HG02973 (cell line): Measurements from ENCODE around the gene METTL21C.

ENCODE experiments used
- ATAC-seq: cut with Tn5 transposase; IDR thresholded peaks from one replicate; pipeline ENCODE4 v1.9.1; 2021; ENCODE audit warnings: moderate library complexity; ENCODE audit not compliant: unreplicated experiment

The METTL21C gene

DNA sequence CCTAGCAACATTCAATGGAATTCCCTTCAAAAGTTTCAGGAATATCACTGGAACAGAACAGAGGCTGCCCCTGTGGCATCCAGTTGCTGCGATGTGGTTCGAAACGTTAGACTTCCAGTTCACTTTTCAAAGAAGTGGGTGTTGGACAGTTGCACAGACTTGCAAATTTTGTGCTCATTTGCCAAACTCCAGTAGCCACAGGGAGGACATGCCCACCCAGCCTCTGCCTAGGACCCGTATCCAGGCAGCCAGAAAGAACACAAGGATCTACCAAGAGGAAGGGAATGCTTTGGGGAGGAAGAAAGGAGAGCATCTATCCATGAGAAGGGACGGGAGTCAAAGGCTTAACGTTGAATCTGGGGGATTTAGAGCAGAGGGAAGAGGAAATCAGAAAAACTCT lies at the start of gene METTL21C:
Gene METTL21C (minus strand): TSS at position 108 of the 400 bp plus-strand sequence. CDS start 546 bp downstream, outside the sequence.
- ATAC-seq = no peak

DNA sequence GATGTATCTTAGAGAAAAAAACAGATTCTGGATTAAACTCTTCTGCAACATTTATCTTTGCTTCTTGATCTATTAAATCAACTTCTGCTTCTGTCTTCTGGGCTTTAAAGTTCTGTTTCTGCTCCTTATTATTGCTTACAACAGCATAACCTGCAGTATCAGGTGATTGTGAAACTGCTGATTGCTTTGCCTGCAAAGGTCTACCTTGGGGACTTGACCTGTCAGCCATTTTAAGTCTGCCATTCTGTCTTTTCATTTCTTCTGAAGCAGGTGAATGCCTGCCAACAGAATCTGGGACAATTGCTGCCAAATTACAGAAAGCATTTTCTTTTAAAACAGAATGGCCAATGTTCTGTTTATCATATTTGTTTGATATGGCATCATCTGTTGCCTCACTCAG lies 47.7 kb upstream of the METTL21C start:
- no peak for ATAC-seq

DNA sequence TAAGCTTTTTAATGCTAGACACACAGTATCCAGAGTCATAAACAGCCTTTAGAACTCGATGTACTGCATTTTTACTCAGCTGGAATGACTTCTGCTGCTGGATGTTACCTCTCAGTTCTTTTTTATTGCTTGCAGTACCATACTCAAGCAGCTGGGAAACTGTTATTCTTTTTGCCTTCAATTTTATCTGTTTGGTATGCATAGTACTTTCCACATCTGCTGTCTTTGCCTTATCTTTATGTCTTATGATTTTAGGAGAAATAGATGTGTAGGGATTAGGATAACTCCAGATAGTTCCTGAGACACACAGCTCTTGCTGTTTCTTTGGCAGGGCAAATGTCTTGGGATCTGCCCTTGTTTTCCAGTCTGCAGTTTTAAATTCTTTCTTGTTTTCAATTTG lies 47.3 kb upstream of the METTL21C start:
- no peak for ATAC-seq

DNA sequence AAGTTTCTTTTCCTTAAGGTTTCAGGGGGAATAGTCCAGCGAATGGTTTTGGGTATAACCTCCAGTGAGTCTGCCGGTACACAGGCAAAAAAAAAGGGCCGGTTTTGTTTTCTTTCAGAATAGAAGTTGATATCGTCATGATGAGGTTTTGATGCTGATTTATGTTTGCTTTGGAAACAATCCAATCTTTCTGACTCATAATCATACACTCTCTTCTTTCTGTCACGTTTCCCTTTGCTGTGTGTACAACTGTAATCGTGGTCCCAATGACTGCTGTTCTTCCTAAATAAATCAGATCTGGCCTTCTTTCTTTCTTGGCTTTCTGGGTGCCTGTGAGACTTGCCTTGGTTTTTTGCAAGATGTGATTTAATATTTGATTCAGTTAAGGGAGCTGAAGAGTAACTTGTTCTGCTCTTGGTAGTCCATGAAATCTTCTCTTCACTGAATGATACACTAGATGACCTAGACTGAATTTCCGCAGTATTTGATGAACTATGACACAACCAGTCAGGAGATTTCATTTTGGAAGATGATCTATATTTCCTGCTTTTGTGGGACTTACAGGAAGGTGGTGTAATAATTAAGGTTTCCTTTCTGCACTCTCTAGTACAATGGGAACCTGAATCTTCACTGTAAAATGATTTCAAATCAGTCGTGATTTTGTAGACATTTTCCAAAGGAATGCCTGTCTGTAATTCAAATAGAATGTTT lies 34.9 kb upstream of the METTL21C start:
- ATAC-seq = no peak

DNA sequence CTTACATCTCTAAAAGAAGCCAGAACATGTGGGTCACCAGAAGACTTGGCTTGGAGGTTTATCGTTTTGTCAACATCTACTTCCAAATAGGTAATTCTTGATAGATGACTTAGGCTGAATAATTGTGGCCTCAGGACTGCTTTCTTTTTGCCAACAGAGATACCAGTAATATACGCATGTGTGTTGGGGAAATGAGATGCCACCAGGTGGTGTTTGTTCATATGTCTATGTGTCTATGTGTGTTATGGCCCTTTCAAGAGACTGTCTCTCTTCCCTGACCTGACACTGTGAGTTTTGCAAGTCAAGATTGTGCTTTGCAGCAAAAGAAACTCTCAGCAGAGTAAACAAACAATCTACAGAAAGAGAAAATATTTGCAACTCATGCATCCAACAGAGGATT lies 31.6 kb upstream of the METTL21C start:
- ATAC-seq = no peak

DNA sequence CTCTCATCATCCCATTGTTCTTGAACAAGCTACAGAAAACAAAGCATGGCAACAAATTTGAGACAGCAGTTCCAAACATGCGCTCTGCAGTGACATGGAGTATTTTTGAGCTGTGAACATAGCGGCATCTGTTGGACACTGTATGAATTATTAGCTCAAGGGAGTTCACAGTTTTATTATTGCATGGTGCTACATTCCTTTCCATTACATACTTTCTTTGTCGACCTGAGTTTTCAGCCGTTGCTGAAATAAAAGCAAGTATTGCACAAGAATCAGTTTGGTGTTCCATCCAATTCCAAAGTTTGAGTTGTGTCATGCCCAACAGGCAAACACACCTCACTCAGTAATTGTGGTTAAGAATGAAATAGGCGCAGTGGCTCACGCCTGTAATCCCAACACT lies 30.1 kb upstream of the METTL21C start:
- no peak for ATAC-seq

DNA sequence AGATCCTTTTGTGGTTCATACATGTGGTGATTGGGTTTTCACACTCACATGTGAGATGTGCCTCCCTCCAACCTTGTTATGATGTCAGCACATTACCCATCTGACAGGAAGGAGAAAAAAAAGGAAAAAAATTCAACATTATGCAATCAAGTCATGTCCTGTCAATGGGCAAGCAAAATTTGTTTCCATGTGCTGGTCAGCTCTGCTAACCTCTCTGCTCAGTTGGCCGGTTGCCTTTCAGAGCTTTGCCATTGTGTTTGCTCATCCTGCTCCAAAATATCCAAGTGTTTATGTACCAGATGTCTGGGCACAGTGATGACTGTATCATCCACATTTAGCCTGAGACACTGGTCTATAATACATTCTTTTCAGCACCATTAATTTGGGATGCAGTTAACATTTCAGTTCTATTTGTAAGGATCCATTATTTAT lies 27.0 kb upstream of the METTL21C start:
- ATAC-seq = no peak

DNA sequence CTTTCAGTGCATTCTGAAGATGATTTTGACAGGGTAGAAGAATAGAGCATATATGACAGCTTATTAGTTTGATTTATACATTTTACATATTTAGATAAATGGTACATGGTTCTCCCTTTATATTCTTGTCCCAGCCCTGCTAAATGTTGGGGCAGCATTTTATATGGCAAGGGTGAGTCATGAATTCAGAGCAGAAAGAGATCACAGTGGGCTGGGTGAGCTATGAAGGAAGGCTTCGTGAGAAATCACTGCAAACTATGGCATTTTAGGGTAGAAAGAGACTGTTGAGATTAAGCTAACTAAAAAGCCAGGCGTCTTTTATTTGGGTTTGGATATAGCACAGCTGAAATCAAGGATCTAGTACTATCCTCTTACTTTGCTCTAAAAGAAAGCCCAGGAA lies 23.9 kb upstream of the METTL21C start:
- ATAC-seq = no peak

DNA sequence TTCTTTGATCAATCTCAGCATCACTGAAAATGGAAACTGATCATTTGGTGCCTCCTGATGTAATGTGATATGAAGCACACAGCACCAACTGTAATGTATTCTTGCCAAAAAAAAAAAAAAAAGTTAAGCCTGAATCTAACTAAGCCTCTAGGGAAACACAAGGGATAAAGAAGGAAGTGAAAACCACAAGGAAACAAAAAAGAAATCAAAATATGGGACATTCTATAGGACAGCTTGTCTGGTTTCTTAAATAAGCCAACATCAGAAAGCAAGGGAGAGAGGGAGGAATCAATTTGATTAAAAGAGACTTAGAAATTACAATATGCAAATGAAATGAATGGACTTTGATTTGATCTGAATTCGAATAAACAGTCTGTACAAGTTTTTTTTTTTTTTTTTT lies 20.6 kb upstream of the METTL21C start:
- no peak for ATAC-seq

DNA sequence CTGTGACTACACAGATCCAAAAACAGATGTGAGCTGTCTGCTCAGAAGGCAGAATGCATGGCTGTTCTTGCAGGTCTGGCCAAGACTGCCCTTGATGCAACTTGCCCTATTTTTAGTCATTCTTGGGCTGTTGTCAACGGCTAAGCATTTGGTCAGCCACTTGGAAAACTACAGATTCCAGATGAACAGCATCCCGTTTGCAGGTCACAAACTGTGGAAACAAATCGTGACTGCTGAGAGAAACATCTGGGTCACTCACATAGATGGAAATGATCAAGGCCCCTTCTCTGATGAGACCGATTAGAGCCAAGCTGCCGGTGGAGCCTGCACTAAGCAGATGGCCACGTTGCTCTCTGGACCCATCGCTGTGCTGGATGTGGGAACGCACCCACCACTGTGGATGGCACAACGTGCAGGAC lies 15.4 kb upstream of the METTL21C start:
- no peak for ATAC-seq

DNA sequence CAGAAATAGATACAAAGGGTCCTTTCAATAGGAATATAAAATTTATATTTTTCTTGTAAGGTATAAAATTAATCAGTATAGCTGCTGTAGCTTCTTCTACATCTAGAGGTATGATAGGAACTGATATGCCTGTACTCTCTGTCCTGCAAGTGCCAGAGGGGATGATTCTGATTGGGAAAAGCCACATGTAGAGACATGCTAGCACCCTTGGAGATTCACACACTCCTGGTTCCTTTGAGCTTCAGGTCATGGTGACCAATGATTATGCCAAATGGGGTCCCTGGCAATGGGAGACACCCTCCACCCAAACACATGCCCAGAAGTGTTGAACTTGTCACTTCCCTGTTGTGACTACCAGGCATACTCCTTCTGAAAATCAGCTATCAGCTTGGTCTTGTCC lies 14.7 kb upstream of the METTL21C start:
- no peak for ATAC-seq

DNA sequence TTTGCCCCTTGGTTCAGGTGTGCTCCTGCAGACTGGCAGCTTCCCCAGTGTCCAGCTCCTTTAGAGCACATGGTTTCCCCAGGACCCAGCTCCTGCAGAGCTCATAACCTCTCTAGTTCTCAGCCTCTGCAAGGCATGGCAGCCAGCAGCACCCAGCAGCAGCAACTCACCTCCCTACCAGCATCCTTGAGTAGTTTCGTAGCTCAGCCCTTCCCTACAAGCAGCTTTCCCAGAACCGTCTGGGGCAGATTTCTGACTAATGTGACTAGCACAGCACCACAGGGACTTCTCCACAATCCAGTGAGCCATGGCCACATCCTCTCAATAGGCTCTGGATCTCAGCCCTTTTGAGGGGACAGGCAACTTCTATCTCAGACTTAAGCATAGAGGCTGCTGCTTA lies 14.1 kb upstream of the METTL21C start:
- ATAC-seq = no peak

DNA sequence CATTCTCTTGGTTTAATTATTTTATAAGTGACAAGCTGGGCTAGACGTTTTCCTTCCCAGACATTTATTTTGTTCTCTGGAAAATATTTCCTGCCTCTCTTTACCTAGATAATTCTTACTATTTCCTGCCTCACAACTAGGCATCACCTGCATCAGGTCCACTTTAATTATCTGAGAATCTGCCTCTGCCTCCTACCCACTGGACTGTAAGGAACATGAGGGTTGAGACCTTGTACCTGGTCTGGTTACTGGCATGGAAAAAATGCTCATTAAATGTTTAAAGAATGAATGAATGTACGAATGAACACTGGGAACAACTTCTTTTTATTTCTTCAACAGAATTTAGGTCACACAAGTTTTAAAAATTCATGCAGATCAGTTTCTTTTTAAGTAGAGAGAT lies 13.4 kb upstream of the METTL21C start:
- ATAC-seq = no peak

DNA sequence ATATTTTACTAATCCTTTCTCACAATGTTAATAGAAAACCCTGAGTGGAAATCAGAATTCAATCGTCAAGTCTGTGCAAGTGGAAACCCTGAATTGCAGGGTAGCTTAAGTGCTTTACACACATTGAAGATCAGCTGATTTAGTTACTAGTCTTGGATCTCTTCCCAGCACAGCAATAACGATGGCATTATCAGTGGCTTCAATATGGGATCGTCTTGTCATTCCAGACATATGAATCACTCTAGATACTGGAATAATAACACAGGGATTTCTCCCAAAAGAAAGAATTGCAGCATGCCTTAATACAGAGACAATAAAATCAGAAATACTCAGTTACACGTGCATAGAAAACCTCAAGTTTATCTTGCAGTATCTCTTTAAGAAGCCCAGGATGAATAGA lies 12.6 kb upstream of the METTL21C start:
- ATAC-seq = no peak

DNA sequence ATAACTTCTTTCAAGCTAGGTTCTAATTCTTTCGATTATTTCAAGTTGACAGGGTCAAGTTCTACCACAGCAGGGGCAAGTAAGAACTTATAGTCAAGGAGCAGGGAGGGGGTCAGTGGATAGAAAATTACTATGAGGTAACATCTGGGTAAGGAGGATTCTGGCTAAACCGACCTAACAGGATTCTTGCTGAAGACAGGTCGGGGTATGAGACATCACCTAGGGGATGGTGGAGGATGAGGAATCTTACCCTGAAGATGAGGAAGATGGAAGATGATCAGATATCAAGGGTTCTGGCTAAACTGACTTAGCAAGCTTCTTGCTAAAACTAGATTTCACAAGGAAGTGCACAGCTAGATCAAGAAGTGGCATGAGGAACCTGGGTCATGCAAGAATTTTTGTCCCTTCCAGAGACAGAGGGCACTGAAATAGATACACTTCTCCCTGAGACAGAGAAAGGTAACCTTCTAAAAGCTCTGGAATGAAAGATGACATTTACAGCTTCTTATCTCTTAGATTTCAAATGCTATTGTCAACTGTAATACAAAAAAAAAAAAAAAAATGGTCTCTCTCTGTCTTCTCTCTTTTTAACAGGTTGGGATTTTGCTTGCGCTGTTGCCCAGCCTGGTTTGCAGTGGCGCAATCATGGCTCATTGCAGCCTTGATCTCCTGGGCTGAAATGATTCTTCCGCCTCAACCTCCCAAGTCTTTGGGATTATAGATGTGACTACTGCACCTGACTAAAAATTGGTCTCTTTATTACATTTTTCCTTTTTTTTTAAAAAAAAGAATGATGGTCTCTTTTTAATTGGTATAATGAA lies 9.6 kb upstream of the METTL21C start:
- ATAC-seq = no peak

DNA sequence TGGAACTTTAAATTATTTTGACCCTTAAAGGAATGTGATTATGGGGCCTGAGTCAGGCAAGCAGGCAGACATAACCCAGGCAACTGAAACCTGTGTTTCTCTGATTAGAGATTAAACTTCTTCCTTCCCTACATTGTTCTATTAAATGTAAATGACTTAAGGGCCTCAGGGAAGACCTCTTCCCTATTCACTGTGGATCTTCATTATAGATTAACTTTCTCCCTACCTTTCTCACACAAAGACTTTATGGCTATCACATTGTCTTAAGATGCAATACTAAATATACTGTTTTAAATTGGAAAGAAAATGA lies 8.8 kb upstream of the METTL21C start:
- ATAC-seq = no peak

DNA sequence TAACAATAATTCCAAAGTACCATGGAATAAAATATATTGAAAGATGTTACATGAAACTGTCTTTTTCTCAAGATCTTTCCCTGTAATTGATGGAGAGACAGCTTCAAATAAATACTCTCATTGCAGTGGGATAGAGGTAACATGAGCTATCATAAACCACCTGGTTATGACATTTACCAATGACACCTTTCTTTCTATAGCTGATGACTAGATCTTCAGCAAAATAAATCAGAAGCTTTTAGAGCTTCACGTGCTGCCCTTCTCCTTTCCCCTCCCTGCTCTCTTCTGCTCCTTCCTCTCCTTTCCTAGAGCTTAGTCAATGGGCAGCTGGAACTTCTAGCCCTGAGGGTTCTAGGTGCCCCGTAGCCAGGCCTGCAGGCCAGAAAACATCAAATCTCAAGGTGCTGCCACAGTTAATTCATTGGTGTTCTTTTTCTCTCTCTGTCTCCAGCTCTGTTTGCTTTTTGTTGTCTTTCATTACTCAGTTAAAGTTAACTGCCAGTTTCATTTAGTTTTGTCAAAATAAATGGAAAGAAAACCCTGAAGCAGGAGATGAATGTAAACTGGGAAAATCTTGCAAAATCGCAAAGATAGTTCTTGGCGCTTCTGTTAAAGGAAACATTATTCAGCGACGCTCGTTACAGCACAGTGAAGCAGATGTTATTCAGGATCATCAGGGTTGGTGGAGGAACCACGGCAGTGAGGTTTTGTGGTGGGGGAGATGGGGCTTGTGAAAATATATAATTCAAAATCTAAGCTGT lies 8.3 kb upstream of the METTL21C start:
- no peak for ATAC-seq

DNA sequence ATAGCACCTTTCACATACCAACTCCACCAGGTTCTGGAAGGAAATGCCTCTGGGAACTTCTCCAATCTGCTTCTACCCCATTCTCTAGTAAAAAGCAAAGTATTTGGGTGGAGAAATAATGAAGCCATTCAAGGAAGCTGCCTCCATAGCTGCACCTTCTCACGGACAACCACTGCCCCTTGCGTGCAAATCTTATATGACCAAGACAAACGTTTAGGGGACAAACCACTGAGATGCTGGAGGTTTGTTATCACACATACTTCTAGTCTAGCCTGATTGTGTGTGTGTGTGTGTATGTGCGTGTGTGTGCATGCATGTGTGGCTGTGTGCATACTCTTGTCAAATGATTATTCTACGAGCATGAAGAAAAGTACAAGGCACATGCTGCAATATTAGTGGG lies 6.5 kb upstream of the METTL21C start:
- ATAC-seq = no peak

DNA sequence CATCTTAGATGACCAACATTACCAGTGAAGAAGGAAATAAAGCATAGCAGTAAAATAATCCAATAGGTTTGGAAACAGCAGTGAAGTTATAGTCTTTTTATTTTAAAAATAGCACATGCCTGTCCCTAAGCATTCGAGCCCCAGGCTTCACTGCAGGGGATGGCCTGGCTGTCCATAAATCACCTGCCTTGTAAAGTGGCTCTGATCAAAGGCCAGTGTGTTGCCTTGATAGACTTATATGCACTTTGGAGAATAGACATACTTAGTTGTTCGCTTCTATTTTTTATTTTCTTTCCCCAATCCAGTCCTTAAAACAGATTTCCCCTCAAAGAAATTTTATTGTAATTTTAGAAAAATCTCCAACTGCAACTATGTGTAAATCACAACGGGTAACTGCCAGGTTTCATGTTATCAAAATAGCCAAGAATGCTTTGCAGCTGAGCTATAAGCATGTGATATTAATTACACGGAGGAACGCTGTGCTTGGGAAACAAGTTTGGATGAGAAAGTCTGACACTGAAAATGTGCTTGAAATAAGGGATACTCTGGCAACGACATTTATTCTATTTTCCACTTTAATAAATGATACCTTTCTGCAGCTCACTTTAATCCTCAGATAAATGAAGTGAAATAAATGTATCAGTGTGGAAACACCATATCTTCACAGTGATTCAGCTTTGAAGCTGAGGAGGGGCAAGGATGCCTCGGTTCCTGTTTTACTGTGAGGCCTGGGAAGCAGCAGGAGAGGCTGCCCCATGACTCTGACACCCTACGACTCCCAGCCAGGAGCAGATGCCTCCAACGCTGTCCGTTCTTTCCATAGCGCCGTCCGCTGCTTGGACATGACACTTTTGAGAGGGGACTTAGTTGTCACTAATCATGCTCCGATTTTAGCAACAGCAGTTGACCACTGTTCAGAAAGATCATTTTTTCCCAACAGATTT lies 5.5 kb upstream of the METTL21C start:
- no peak for ATAC-seq

DNA sequence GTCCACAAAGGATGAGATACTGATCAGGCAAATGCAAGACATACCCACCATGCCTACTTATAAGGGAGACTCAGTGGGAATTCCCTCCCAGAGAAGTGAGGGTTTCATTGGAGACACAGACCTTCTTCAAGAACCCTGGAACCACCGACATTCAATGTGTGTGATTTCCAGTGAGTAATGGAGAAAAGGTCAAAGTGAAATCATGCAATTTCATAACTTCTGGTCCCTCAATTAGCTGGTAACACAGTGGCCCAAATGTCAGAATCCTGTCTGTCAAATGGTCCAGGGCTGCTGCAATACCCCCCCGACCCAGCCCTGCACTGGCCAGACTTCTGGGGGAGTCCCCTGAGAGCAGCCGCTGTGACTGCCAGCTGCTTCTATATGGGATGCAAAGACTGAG lies 4.7 kb upstream of the METTL21C start:
- no peak for ATAC-seq

DNA sequence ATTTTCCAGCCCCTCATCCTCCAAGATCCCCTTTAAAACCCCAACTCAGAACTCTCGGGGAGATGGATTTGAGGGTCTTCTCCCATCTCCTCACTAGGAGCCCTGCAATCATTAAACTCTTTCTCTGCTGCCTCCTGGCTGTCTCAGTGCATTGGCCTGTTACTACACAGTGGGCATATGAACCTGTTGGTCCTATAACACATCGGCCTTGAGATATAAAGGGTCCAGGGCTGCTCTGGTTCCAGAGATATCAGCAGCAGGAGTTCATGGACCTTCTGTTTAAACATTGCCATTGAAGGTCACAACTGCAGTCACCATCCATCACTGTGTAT lies 3.8 kb upstream of the METTL21C start:
- ATAC-seq = no peak
